Uterus (tissue), 4 donors: Measurements from ENCODE around the gene MYO15A. TPM values are rescaled to one million over a fixed set of nuclear protein-coding genes. Genes with fewer than 3 reads are reported as not detected.

Experiments used
- DNase-seq, 2 donors: peaks; one replicate each; pipeline ENCODE4 v3.0.0-alpha.2; 2019 to 2020
- H3K27ac ChIP-seq, 2 donors: fragments of 200-600 bp; sonication (generic); 1 replicate in 1 of 2; 2 replicates in 1 of 2; pipeline ENCODE4 v1.5.1; 2016 to 2018
- H3K27me3 ChIP-seq, 2 donors: fragments of 200-600 bp; sonication (generic); one replicate each; pipeline ENCODE4 v1.5.1; 2018 to 2019; ENCODE audit warnings: control low read depth in 1 of 2
- H3K36me3 ChIP-seq, 2 donors: fragments of 200-600 bp; sonication (generic); one replicate each; pipeline ENCODE4 v1.5.1; 2019; ENCODE audit warnings: control low read depth in 1 of 2
- H3K4me1 ChIP-seq, 2 donors: fragments of 200-600 bp; sonication (generic); one replicate each; pipeline ENCODE4 v1.5.1; 2018 to 2019; ENCODE audit warnings: control low read depth in 1 of 2
- H3K4me3 ChIP-seq, 2 donors: fragments of 200-600 bp; sonication (generic); 1 replicate in 1 of 2; 2 replicates in 1 of 2; pipeline ENCODE4 v1.5.1; 2018 to 2019; ENCODE audit warnings: mild to moderate bottlenecking in 1 of 2
- H3K9me3 ChIP-seq, 2 donors: fragments of 200-600 bp; sonication (generic); one replicate each; pipeline ENCODE4 v1.5.1; 2019; ENCODE audit warnings: control low read depth in 1 of 2
- CTCF ChIP-seq, 4 experiments: fragments of 200-600 bp in 2 of 4; fragments of 450-650 bp in 2 of 4; sonication (generic) in 2 of 4; IDR thresholded peaks; one replicate each; pipeline ENCODE4 v1.5.1; 2016 to 2019; ENCODE audit warnings: antibody characterized with exemption in 4 of 4, mild to moderate bottlenecking in 2 of 4, moderate library complexity in 1 of 4
- POLR2A ChIP-seq, 2 donors: fragments of 450-650 bp; IDR thresholded peaks; one replicate each; pipeline ENCODE4 v1.6.1; 2016; ENCODE audit warnings: antibody characterized with exemption in 2 of 2, mild to moderate bottlenecking in 1 of 2, moderate library complexity in 1 of 2
- intact Hi-C: fragments of 100-400 bp; cut with DNase I; formaldehyde crosslinking; loops from one replicate; pipeline ENCODE4 v1.15.1; 2023; ENCODE audit warnings: low total_unique reads
- total RNA-seq, 4 donors: library from RNA; depleted of rRNA in 3 of 4; stranded (reverse); fragments of >200 nt in 3 of 4; gene quantifications; one replicate each; pipeline versions ENCODE4 v1.1.0 to v1.2.4, GENCODE V29; 2014 to 2023
- donor health status: DM: yes; HTN: yes; CAD: no.

Gene MYO15A
- total RNA-seq, 4 donors from 2014 or later, result 1.5 to 8.1 (median 2.9) TPM; not detected in 1

GRCh38 chr17:18076936-18077335 is 31.6 kb upstream of the MYO15A start:
- intact Hi-C loops, result no loop called here
- no peak overlapping the region for H3K4me3 ChIP-seq
- no peaks in the 10 kb centered on the region for H3K4me1 ChIP-seq
- H3K9me3 ChIP-seq, result no peaks in the 10 kb centered on the region
- no peak overlapping the region for H3K27ac ChIP-seq
- H3K27me3 ChIP-seq, result no peaks in the 10 kb centered on the region
- TF ChIP-seq POLR2A (IDR thresholded peaks at IDR 0.05), result no peak
- TF ChIP-seq CTCF (IDR thresholded peaks at IDR 0.05), result no peak
- DNase-seq, result no peak
- H3K36me3 ChIP-seq, result no peaks in the 10 kb centered on the region

DNA sequence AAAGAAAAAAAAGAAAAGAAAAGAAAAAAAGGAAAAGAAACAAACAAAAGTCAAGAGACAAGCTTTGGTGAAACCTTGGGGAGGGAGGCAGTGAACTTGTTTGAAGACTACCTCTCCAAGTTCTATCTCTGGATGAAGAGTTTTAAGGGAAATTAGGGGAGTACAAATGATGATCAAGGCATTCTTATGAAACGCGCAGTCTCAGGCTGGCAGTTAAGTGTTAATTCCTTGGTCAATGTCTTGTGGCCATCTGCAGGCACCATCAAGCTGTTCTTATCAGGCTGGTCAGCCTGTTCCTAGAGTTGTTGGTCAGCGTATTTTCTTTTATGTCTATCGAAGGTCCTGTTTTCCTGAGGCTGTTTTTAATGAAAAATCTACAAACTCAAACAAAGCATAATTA is 29.0 kb upstream of the MYO15A start:
- Histone ChIP-seq H3K36me3 (no peaks in the 10 kb centered on the region), H3K4me3 (no peak overlapping the region), H3K27me3 (no peaks in the 10 kb centered on the region), H3K4me1 (no peaks in the 10 kb centered on the region), H3K27ac (no peak overlapping the region), H3K9me3 (no peaks in the 10 kb centered on the region)
- no peak for TF ChIP-seq POLR2A (IDR thresholded peaks at IDR 0.05)
- TF ChIP-seq CTCF (IDR thresholded peaks at IDR 0.05), result no peak
- intact Hi-C loops, result no loop called here
- DNase-seq, result no peak

GRCh38 chr17:18084256-18084655 is 24.3 kb upstream of the MYO15A start:
- Histone ChIP-seq H3K36me3 (no peaks in the 10 kb centered on the region), H3K27ac (no peak overlapping the region), H3K4me3 (no peak overlapping the region), H3K4me1 (no peaks in the 10 kb centered on the region), H3K9me3 (no peaks in the 10 kb centered on the region), H3K27me3 (no peaks in the 10 kb centered on the region)
- TF ChIP-seq CTCF (IDR thresholded peaks at IDR 0.05) (no peak), POLR2A (IDR thresholded peaks at IDR 0.05) (no peak)
- intact Hi-C loops, result no loop called here
- no peak for DNase-seq

DNA sequence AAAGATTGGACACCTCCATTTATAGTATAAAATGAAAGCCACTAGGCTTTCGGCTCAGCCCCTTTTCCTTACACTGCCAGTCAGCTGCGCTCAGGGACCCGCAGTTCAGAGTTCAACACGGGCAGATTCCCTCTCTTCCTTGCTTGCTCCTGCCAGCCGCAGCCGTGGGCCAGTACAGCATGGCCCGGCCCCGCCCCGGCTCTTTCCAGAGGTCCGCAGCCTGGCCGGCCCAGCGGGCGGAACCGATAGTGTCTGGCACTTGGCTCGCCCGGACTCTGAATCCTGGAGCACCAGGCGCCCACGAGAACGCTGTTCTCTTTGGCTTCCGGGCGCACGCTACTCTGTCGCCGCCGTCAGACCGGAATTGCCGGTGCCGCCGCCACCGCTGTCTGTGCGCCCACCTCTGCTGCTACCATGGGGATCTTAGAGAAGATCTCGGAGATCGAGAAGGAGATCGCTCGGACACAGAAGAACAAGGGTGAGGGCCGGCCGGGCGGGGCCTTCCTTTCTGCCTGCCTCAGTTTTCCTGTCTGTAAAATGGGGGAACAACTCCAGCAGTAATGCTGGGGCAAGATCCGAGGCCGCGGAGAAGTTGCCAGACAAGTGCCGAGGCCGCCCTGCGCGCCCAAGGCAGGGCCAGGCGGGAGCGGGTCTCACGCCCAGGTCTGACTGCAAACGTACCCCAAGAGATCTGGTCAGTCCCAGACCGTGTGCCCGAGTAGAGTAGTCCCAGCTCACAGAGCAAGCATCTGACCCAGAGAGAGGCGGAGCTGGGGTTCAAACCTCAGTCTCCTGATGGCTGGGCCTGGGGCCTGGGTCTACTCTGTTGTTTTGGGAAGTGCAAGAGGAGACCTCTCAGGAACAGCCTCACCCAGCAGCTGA is 20.7 kb upstream of the MYO15A start, which contains the start of gene DRG2:
Gene DRG2, plus strand, starts transcription at position 339 of the 882 bp plus-strand sequence. Its CDS starts 76 bp downstream, at position 415.
- TF ChIP-seq POLR2A (IDR thresholded peaks at IDR 0.05), result peak in 1 of 2 donors; percentile 45
- peak in 3 of 4 experiments; percentile 19 to 59 (median 50) for TF ChIP-seq CTCF (IDR thresholded peaks at IDR 0.05)
- Histone ChIP-seq H3K4me3 (peak within 1 kb of the TSS; percentile 76 to 78), H3K9me3 (no peaks in the 10 kb centered on the region), H3K36me3 (no peaks in the 10 kb centered on the region), H3K27me3 (no peaks in the 10 kb centered on the region), H3K4me1 (no peaks in the 10 kb centered on the region), H3K27ac (peak within 1 kb of the TSS; percentile 78 to 89)
- intact Hi-C loops, result no loop called here
- DNase-seq, result peak; percentile 87 to 95

GRCh38 chr17:18089613-18090012 is 18.9 kb upstream of the MYO15A start:
- TF ChIP-seq POLR2A (IDR thresholded peaks at IDR 0.05) (no peak), CTCF (IDR thresholded peaks at IDR 0.05) (no peak)
- H3K27me3 ChIP-seq, result no peaks in the 10 kb centered on the region
- H3K27ac ChIP-seq, result no peak overlapping the region
- no peak for DNase-seq
- no peaks in the 10 kb centered on the region for H3K9me3 ChIP-seq
- no peaks in the 10 kb centered on the region for H3K4me1 ChIP-seq
- no peak overlapping the region for H3K4me3 ChIP-seq
- no peaks in the 10 kb centered on the region for H3K36me3 ChIP-seq
- intact Hi-C loops, result no loop called here
